SK-N-SH (cell line): ENCODE data around the gene GNAS-AS1. TPM values are rescaled to one million over a fixed set of nuclear protein-coding genes. Genes with fewer than 3 reads are reported as not detected.
A peak's percentile ranks its signal among the peaks of the same experiment; 100 is the strongest.

Source experiments
- CTCF ChIA-PET: fragments of 300-600, 350-600 bp; formaldehyde crosslinking; extraction: SDS; loops from one replicate; lab custom pipeline; 2021; lab: Yijun Ruan, JAX
- POLR2A ChIA-PET: fragments of 350-600 bp; sonication (Branson Sonifier 250); formaldehyde crosslinking; extraction: SDS; loops from one replicate; lab custom pipeline; 2020; ENCODE audit warnings: antibody characterized with exemption, inconsistent platforms; lab: Yijun Ruan, JAX
- DNase-seq: peaks from one replicate; pipeline ENCODE4 v3.0.0; 2012
- H2AFZ ChIP-seq: fragments of 200-600 bp; sonication (generic); 2 replicates; pipeline ENCODE4 v1.8.1; 2016; ENCODE audit warnings: antibody characterized with exemption, mild to moderate bottlenecking, low read depth
- H3F3A ChIP-seq: fragments of 200-600 bp; sonication (generic); replicated peaks from 2 replicates; pipeline ENCODE3; 2016; ENCODE audit warnings: antibody characterized with exemption, mild to moderate bottlenecking; ENCODE audit not compliant: insufficient read depth
- H3K27ac ChIP-seq, 2 experiments: fragments of 200-500 bp in 1 of 2; fragments of 200-600 bp in 1 of 2; sonication (Bioruptor generic) in 1 of 2; sonication (generic), shearing (Covaris generic) in 1 of 2; 2 replicates each; pipeline versions ENCODE4 v1.5.1 to v1.6.1; 2014 to 2016; ENCODE audit warnings: low read depth in 2 of 2, inconsistent platforms in 1 of 2, low read length in 1 of 2, mild to moderate bottlenecking in 1 of 2, mixed read lengths in 1 of 2
- H3K27me3 ChIP-seq: fragments of 200-600 bp; sonication (generic), shearing (Covaris generic); 2 replicates; pipeline ENCODE4 v1.6.1; 2016; ENCODE audit warnings: mixed run types; ENCODE audit not compliant: insufficient read depth
- H3K36me3 ChIP-seq, 2 experiments: fragments of 200-500 bp in 1 of 2; fragments of 200-600 bp in 1 of 2; sonication (Bioruptor generic) in 1 of 2; sonication (generic) in 1 of 2; replicated peaks in 1 of 2; 2 replicates each; pipeline versions ENCODE3 to v1.5.1; 2014 to 2016; ENCODE audit warnings: low read length in 1 of 2, mild to moderate bottlenecking in 1 of 2; ENCODE audit not compliant: insufficient read depth in 2 of 2, control insufficient read depth in 1 of 2
- H3K4me1 ChIP-seq, 2 experiments: fragments of 200-500 bp in 1 of 2; fragments of 200-600 bp in 1 of 2; sonication (Bioruptor generic) in 1 of 2; sonication (generic), shearing (Covaris generic) in 1 of 2; 2 replicates each; pipeline versions ENCODE4 v1.5.1 to v1.6.1; 2014 to 2016; ENCODE audit warnings: low read depth in 1 of 2, low read length in 1 of 2, mixed run types in 1 of 2; ENCODE audit not compliant: insufficient read depth in 2 of 2, control insufficient read depth in 1 of 2
- H3K4me2 ChIP-seq: fragments of 200-600 bp; sonication (generic), shearing (Covaris generic); 2 replicates; pipeline ENCODE4 v1.6.1; 2017; ENCODE audit warnings: mixed run types
- H3K4me3 ChIP-seq, 2 experiments: fragments of 200-500 bp in 1 of 2; fragments of 200-600 bp in 1 of 2; sonication (Bioruptor generic) in 1 of 2; sonication (generic), shearing (Covaris generic) in 1 of 2; 2 replicates each; pipeline versions ENCODE4 v1.5.1 to v1.8.1; 2014 to 2016; ENCODE audit warnings: low read depth in 2 of 2, inconsistent platforms in 1 of 2, low read length in 1 of 2, mild to moderate bottlenecking in 1 of 2, mixed read lengths in 1 of 2, moderate library complexity in 1 of 2
- H3K79me2 ChIP-seq: fragments of 200-600 bp; sonication (generic); 2 replicates; pipeline ENCODE4 v1.8.1; 2017; ENCODE audit warnings: mild to moderate bottlenecking; ENCODE audit not compliant: insufficient read depth
- H3K9ac ChIP-seq: fragments of 200-600 bp; sonication (generic); 2 replicates; pipeline ENCODE4 v1.6.1; 2017; ENCODE audit warnings: mixed run types
- H3K9me2 ChIP-seq: fragments of 200-600 bp; sonication (generic); 2 replicates; pipeline ENCODE4 v1.6.1; 2017; ENCODE audit warnings: mixed run types
- H3K9me3 ChIP-seq: fragments of 200-600 bp; sonication (generic); 2 replicates; pipeline ENCODE4 v1.6.1; 2017; ENCODE audit warnings: mixed run types, mild to moderate bottlenecking, moderate library complexity
- H4K20me1 ChIP-seq: fragments of 200-600 bp; sonication (generic); 2 replicates; pipeline ENCODE4 v1.6.1; 2017; ENCODE audit warnings: mild to moderate bottlenecking, mixed run types; ENCODE audit not compliant: insufficient read depth
- CTCF ChIP-seq: fragments of 200-600 bp; sonication (generic); IDR thresholded peaks from 2 replicates; pipeline ENCODE4 v1.6.1; 2017; ENCODE audit warnings: antibody characterized with exemption, mild to moderate bottlenecking, moderate library complexity
- EZH2phosphoT487 ChIP-seq: fragments of 200-600 bp; sonication (generic); IDR thresholded peaks from 2 replicates; pipeline ENCODE4 v1.6.1; 2017; ENCODE audit warnings: low read depth, mixed run types, mild to moderate bottlenecking, antibody characterized with exemption, moderate library complexity, borderline replicate concordance
- FOSL2 ChIP-seq: IDR thresholded peaks from 2 replicates; pipeline ENCODE4 v1.4.0; 2012; ENCODE audit warnings: low read depth, mild to moderate bottlenecking, moderate library complexity, borderline replicate concordance
- MAX ChIP-seq: IDR thresholded peaks from 2 replicates; pipeline ENCODE4 v1.4.0; 2012; ENCODE audit warnings: low read depth
- RAD21 ChIP-seq: IDR thresholded peaks from 2 replicates; pipeline ENCODE4 v1.6.1; 2012; ENCODE audit warnings: mild to moderate bottlenecking, low read length
- REST ChIP-seq: IDR thresholded peaks from 2 replicates; pipeline ENCODE4 v1.6.1; 2012; ENCODE audit warnings: mild to moderate bottlenecking, low read depth, low read length, moderate library complexity
- SMC3 ChIP-seq: IDR thresholded peaks from 2 replicates; pipeline ENCODE4 v1.6.1; 2012; ENCODE audit warnings: low read depth, low read length, improper control_type of control experiment
- WGBS: methylation state at CpG from one replicate; pipeline ENCODE4 v1.1.6; 2017; ENCODE audit warnings: low lambda C conversion rate; 5-methylcytosine and 5-hydroxymethylcytosine counted together
- polyA plus RNA-seq, 3 experiments: library from polyadenylated mRNA; depleted of rRNA; stranded (reverse); fragments of >200 nt; gene quantifications; 2 replicates each; pipeline ENCODE4 v1.2.3, GENCODE V29; 2012
- TF ChIP-seq, protein P1 (sequence below): IDR thresholded peaks from 2 replicates; pipeline ENCODE4 v1.4.0; 2012; ENCODE audit warnings: low read depth, borderline replicate concordance
- TF ChIP-seq, protein P2 (sequence below): IDR thresholded peaks from 2 replicates; pipeline ENCODE4; 2012
- TF ChIP-seq, protein P3 (sequence below): IDR thresholded peaks from 2 replicates; pipeline ENCODE4 v1.4.0; 2012; ENCODE audit warnings: low read depth, borderline replicate concordance

Gene GNAS-AS1
- polyA plus RNA-seq, 1 of the 3 experiments (the other 2 are of a cell fraction) = 1.5 TPM

DNA sequence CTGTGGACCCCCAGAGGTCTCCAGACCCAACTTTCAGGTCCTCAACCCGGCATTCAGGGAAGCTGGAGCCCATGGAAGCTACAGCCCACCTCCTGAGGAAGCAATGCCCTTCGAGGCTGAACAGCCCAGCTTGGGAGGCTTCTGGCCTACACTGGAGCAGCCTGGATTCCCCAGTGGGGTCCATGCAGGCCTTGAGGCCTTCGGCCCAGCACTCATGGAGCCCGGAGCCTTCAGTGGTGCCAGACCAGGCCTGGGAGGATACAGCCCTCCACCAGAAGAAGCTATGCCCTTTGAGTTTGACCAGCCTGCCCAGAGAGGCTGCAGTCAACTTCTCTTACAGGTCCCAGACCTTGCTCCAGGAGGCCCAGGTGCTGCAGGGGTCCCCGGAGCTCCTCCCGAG is 2.8 kb upstream of the GNAS-AS1 start:
- no peaks in the 10 kb centered on the region for H4K20me1 ChIP-seq
- H3K9ac ChIP-seq = no peak overlapping the region
- H3K27me3 ChIP-seq = peaks cover 4% of the 10 kb centered on the region; the same call in 1 of the 2 replicates
- H3F3A ChIP-seq = peaks cover 5% of the 10 kb centered on the region
- no peaks in the 10 kb centered on the region for H3K36me3 ChIP-seq
- H3K4me2 ChIP-seq = no peak overlapping the region
- H3K4me3 ChIP-seq = no peak overlapping the region
- 54% methylated on average over 3 of the region's 6 CpGs for WGBS
- no peaks in the 10 kb centered on the region for H3K9me3 ChIP-seq
- POLR2A ChIA-PET = no interaction called here
- no peak overlapping the region for H2AFZ ChIP-seq
- peaks cover 0 to 21% of the 10 kb centered on the region in 2 experiments; a peak in 1 of 4 replicates for H3K4me1 ChIP-seq
- no peaks in the 10 kb centered on the region for H3K9me2 ChIP-seq
- peaks cover 21% of the 10 kb centered on the region for H3K79me2 ChIP-seq
- CTCF ChIA-PET = interaction anchor here (0.7 to 3.1 kb wide), 9 partner anchors 11 to 608 kb away, joined by 3 to 16 read pairs (median 4); partner anchors contain the start of gene STX16
- TF ChIP-seq MAX (no peak), FOSL2 (no peak)
- TF ChIP-seq, protein P1, sequence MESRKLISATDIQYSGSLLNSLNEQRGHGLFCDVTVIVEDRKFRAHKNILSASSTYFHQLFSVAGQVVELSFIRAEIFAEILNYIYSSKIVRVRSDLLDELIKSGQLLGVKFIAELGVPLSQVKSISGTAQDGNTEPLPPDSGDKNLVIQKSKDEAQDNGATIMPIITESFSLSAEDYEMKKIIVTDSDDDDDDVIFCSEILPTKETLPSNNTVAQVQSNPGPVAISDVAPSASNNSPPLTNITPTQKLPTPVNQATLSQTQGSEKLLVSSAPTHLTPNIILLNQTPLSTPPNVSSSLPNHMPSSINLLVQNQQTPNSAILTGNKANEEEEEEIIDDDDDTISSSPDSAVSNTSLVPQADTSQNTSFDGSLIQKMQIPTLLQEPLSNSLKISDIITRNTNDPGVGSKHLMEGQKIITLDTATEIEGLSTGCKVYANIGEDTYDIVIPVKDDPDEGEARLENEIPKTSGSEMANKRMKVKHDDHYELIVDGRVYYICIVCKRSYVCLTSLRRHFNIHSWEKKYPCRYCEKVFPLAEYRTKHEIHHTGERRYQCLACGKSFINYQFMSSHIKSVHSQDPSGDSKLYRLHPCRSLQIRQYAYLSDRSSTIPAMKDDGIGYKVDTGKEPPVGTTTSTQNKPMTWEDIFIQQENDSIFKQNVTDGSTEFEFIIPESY = no peak
- DNase-seq = no peak
- no peak overlapping the region for H3K27ac ChIP-seq

- no peaks in the 10 kb centered on the region for H3K9me3 ChIP-seq
- POLR2A ChIA-PET = no interaction called here
- CTCF ChIA-PET = interaction anchor here (0.6 to 3.1 kb wide), 19 partner anchors 11 to 623 kb away, joined by 3 to 16 read pairs (median 4); partner anchors contain the start of gene STX16
- no peak within 1 kb of the TSS for H3K27ac ChIP-seq
- peak; percentile 74 for DNase-seq
- H3K9me2 ChIP-seq = no peaks in the 10 kb centered on the region
- no peaks in the 10 kb centered on the region for H4K20me1 ChIP-seq
- peak within 1 kb of the TSS; percentile 41; the same call in 1 of the 2 replicates for H3K4me2 ChIP-seq
- H3K4me3 ChIP-seq = peak within 1 kb of the TSS; percentile 37 to 47; a peak in 2 of 4 replicates
- H3F3A ChIP-seq = no peaks in the 10 kb centered on the region
- WGBS = 46% methylated on average over 28 of the region's 35 CpGs
- no peak within 1 kb of the TSS for H2AFZ ChIP-seq
- H3K4me1 ChIP-seq = peaks cover 0 to 23% of the 10 kb centered on the region in 2 experiments; a peak in 1 of 4 replicates
- no peak within 1 kb of the TSS for H3K9ac ChIP-seq
- H3K36me3 ChIP-seq = no peaks in the 10 kb centered on the region
- peaks cover 29% of the 10 kb centered on the region for H3K79me2 ChIP-seq
- TF ChIP-seq CTCF (peak; percentile 59), EZH2phosphoT487 (no peak), REST (no peak), SMC3 (peak; percentile 58), RAD21 (peak; percentile 47)
- TF ChIP-seq, protein P2, sequence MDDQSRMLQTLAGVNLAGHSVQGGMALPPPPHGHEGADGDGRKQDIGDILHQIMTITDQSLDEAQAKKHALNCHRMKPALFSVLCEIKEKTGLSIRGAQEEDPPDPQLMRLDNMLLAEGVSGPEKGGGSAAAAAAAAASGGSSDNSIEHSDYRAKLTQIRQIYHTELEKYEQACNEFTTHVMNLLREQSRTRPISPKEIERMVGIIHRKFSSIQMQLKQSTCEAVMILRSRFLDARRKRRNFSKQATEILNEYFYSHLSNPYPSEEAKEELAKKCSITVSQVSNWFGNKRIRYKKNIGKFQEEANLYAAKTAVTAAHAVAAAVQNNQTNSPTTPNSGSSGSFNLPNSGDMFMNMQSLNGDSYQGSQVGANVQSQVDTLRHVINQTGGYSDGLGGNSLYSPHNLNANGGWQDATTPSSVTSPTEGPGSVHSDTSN = no peak
- TF ChIP-seq, protein P3, sequence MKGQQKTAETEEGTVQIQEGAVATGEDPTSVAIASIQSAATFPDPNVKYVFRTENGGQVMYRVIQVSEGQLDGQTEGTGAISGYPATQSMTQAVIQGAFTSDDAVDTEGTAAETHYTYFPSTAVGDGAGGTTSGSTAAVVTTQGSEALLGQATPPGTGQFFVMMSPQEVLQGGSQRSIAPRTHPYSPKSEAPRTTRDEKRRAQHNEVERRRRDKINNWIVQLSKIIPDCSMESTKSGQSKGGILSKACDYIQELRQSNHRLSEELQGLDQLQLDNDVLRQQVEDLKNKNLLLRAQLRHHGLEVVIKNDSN = peak; percentile 82
- H3K27me3 ChIP-seq = peaks cover 4% of the 10 kb centered on the region; the same call in 1 of the 2 replicates
Measured at GRCh38 chr20:58852543-58853271, 2.0 kb upstream of the GNAS-AS1 start, which contains the start of gene GNAS. Gene GNAS, plus strand, starts transcription at chr20:58852716.
